Suppressor macrophage treated with lipopolysaccharide for 4 hours (primary cell): Measurements from ENCODE around the gene PDK4.
A peak's percentile ranks its signal among the peaks of the same experiment; 100 is the strongest.
"Not testable (repeated sequence)": the region's sequence is repeated elsewhere in the genome, so short reads cannot be mapped to it uniquely, and the experiment has no call there.

Experiments
- DNase-seq: peaks from one replicate; pipeline ENCODE4 v3.0.0-alpha.2; 2020

The PDK4 gene

GRCh38 chr7:95558864-95559263 lies 37.5 kb downstream of the PDK4 start:
- DNase-seq = no peak

- DNase-seq = no peak
These were observed 39.5 kb downstream of the PDK4 start for GRCh38 chr7:95556777-95557176.

- no peak for DNase-seq
These were observed 42.4 kb downstream of the PDK4 start for GRCh38 chr7:95553939-95554338.

- DNase-seq = not testable (repeated sequence)
These were observed 44.0 kb downstream of the PDK4 start for GRCh38 chr7:95552010-95552926.

GRCh38 chr7:95550546-95550945 lies 45.8 kb downstream of the PDK4 start:
- no peak for DNase-seq

GRCh38 chr7:95549818-95550529 lies 46.3 kb downstream of the PDK4 start:
- DNase-seq = peak; percentile 69

GRCh38 chr7:95547361-95548348 lies 48.7 kb downstream of the PDK4 start:
- no peak for DNase-seq

GRCh38 chr7:95546647-95547046 lies 49.7 kb downstream of the PDK4 start:
- no peak for DNase-seq

- no peak for DNase-seq
These were observed 50.6 kb downstream of the PDK4 start for GRCh38 chr7:95545673-95546072.

- DNase-seq = peak; percentile 64
These were observed 51.2 kb downstream of the PDK4 start for GRCh38 chr7:95545007-95545615.

GRCh38 chr7:95544171-95544570 lies 52.1 kb downstream of the PDK4 start:
- DNase-seq = no peak

GRCh38 chr7:95543312-95543711 lies 53.0 kb downstream of the PDK4 start:
- no peak for DNase-seq

GRCh38 chr7:95540366-95540765 lies 56.0 kb downstream of the PDK4 start:
- DNase-seq = no peak

GRCh38 chr7:95539426-95539825 lies 56.9 kb downstream of the PDK4 start:
- no peak for DNase-seq

GRCh38 chr7:95537468-95537867 lies 58.8 kb downstream of the PDK4 start:
- no peak for DNase-seq

- no peak for DNase-seq
These were observed 59.5 kb downstream of the PDK4 start for GRCh38 chr7:95536656-95537311.

GRCh38 chr7:95535662-95536061 lies 60.7 kb downstream of the PDK4 start:
- no peak for DNase-seq

- no peak for DNase-seq
These were observed 61.5 kb downstream of the PDK4 start for GRCh38 chr7:95534796-95535195.
